GM18858 (cell line): ENCODE data around the gene SLC43A3.
A peak's percentile ranks its signal among the peaks of the same experiment; 100 is the strongest.
"Not testable (repeated sequence)": the region's sequence is repeated elsewhere in the genome, so short reads cannot be mapped to it uniquely, and the experiment has no call there.

Experiments
- ATAC-seq: cut with Tn5 transposase; IDR thresholded peaks from one replicate; pipeline ENCODE4 v1.9.1; 2021; ENCODE audit not compliant: unreplicated experiment

Gene SLC43A3

DNA sequence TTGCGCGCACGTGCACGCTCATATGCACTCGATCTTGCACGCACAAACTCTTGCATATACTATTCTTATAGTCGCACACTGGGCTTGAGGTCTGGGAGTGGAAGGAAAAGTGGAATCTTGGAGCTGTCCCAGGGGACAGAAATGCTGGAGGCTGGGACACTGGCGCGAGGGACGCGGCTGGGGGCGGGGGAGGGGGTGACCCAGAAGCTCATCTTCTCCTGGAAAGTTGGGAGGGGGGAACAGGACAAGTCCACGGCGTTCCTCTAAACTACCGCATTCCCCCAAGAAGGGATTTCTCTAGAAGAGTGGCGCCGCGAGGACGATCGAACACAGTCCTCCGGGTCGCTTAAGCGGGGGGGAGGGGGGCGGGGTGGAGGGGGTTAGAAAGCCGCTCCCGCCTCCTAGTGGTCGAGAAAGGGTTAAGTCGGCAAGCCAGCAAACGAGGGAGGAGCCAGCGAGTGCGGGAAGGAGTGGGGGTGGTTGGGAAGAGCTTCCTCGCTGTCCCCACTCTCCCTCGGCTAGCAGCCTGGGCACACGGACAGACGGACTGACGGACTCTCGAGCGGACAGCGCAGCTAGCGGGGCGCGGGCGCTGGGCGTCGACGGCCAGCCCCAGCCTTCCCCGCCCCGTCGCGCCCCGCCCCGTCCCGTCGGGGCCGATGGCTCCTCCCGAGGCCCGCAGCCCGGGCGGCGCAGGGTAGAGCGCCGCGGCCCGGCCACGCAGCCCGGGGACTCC, 33.3 kb upstream of the SLC43A3 start, which contains the start of gene RTN4RL2:
Gene RTN4RL2, plus strand, starts transcription at position 507 of the 736 bp plus-strand sequence. CDS start 338 bp downstream, outside the sequence.
- ATAC-seq, result no peak

DNA sequence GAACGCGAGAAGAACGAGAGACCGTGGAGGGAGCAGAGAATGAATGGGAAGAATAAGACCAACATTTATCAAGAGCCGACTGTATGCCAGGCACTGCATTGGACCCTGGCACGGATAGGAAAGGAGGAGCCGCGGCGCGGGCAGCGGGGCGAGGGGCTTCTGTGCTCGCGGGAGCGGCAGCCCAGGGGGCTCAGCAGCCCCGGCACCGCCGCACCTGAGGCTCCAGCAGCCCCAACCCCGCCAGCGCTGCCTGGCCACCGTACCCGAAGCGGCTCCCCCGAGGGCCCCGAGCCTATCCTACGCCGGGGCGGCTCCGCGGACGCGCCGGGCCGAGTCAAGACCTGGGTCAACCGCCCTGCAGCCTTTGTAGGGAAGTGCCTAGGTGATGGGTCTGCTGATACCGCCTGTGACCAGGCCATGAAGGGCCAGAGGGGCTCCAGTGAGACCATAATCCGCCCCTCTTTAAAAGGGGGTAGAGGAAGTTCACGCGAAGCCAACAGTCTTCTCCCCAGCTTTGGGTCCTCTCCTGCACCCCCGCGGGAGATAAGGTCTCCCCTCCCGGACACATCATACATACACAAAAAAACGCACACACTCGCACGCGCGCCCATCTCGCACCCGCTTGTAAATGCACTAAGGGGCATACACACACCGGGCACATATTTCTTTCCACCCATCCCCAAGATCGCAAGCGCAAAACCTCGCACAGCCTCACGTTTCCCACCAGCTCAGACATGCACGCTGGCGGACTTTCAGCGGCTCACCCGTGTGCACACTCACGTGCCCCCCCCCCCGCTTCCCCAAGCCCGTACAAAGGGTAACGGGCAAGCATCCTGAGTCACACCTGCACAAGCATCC, 32.5 kb upstream of the SLC43A3 start:
- ATAC-seq, result no peak

DNA sequence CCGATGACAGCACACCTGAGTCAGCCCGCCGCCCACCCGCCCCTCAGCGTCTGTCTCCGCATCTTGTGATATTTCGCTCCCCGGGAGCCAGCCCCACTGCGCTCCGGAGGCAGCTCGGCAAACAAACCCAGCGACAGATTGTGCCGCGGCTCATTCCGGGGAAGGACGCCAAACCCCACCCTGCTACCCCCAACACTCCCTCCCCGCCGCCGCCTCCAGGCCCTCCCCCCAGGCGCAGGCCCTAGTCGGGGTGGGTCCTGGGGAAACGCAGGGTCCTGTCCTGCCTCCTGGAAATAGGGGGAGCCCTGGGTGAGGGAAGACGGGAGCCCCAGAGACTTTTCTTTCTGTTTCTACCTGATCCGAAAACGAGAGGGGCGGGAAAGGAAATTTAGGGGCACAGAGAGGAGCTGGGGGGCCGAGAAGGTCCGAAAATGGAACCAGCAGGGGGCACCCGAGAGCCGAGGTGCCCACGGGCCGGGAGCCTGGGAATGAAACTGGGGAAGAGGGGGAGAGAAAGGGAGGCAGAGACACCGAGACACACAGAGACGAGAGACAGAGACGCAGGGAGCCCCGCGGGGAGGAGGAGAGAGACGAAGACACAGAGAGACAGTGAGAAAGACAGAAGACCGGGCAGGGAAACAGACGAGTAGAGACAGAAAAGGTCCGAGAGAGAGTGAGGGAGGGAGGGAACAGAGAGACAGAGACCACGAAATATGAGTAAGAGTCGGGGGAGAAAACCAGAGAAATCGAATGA, 31.7 kb upstream of the SLC43A3 start:
- no peak for ATAC-seq

DNA sequence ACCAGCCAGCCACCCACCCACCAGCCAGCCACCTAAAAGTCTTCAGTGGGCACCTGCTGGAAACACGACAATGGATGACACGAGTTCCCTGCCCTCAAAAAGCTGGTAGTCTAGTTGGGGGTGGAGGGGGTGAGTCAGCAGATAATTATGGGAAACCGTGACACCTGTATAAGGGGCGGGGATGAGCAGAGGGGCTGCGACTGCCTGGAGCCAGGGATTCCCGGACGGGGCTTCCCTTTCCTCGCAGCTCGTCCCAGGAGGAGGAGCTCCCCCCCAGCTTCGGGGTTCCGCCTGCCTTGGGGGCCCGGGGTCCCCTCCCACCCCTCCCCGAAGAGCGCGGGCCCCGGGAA, 31.1 kb upstream of the SLC43A3 start:
- no peak for ATAC-seq

DNA sequence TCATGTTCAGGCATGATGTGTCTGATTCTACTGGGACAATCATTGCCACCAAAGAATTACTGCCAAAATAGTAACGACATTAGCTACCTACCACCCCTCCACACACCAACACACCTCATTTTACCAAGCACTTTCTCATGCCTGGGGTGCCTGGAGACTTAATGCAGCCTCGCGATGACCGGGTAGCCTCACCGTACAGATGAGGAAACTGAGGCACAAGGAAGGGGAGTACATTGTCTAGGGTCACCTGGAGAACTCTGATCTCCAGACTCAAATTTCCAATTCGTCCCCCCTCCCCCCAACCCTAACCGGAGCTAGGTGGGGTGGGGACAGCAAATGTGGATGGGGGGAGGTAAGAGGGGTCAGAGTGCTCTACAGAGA, 30.7 kb upstream of the SLC43A3 start:
- ATAC-seq, result peak; percentile 18

DNA sequence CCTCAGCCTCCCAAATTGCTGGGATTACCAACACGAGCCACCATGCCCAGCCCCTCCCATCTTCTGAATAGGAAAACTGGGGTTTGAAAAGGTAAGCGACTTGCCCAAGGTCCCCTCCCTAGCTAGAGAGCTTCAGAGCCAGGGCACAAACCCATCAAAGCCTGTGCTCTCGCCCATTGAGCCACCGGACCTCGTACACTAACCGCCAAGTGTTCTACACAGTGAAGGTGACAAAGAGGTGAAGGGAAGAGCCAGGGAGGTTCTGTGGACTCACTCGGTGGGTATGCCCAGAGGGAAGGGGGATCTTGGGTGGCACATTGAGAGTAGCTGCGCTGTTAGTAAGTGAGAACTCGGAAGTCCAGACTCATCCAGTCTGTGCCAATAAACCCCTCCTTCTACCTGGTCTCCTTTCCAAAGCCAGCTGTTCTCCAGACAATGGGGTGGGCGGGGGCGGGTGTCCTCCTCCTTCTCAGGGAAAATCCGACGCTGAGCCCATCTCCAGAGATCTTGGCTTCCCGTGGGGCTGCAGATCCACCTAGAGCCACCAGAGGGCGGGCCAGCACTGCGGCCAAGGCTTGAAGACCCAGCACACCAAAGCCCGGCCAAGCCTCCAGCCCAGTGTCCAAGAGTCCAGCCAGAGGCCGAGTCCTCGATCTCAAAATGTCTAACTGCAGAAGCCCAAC, 30.2 kb upstream of the SLC43A3 start:
- ATAC-seq, result peak; percentile 55

DNA sequence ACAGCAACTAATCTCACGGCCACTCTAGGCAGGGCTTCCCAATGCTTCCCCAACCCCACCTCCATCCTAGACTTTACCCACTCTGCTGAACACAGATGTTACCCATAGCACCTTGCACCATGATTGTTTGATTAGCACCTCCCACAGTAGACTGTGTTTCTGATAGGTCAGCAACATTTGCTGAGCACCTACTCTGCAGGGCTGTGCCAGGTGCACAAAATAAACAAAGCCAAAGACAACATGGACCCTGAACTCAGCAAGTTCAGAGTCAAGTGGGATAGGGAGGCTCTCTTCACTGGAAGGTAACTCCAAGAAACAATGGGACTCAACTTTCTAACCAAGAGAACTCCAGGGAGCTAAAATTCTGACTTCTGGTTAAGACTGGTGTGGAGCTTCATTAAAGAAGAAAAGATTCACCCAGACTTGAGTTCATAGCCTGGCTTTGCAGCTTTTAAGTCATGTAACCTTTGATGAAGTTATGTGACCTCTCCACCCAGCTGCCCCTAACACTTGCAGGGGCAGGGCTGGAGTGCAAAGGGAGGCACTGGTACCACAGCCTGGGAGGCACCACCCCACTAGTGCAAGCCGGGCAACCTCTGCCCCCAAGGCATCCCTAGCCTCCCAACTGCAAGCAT, 26.7 kb upstream of the SLC43A3 start:
- ATAC-seq, result no peak

DNA sequence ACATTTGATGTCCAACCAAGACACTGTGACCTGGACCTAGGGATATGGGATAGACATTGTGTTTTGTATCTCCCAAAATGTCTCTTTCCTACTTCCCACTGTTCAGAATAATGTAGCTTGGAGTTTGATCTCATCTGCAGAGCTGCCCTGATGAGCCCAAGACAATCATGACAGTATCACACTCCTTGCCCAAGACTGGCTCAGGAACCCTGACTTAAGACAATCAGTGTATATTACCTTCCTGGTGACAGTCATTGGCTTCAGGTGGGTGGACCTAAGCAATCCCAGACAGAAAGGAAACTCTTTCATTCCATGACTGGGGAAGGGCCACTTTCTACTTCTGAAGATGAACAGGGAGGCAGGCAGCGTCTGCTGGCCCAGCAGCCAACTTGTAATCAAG, 19.1 kb upstream of the SLC43A3 start:
- no peak for ATAC-seq

DNA sequence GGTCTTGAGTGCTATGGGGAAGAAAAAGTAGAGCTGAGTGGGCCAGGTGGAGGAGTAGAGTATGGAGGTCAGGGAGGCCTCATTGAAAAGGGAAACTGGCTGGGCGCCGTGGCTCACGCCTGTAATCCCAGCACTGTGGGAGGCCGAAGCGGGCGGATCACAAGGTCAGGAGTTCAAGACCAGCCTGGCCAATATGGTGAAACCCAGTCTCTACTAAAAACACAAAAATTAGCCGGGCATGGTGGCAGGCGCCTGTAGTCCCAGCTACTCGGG, 18.1 kb upstream of the SLC43A3 start:
- not testable (repeated sequence) for ATAC-seq

DNA sequence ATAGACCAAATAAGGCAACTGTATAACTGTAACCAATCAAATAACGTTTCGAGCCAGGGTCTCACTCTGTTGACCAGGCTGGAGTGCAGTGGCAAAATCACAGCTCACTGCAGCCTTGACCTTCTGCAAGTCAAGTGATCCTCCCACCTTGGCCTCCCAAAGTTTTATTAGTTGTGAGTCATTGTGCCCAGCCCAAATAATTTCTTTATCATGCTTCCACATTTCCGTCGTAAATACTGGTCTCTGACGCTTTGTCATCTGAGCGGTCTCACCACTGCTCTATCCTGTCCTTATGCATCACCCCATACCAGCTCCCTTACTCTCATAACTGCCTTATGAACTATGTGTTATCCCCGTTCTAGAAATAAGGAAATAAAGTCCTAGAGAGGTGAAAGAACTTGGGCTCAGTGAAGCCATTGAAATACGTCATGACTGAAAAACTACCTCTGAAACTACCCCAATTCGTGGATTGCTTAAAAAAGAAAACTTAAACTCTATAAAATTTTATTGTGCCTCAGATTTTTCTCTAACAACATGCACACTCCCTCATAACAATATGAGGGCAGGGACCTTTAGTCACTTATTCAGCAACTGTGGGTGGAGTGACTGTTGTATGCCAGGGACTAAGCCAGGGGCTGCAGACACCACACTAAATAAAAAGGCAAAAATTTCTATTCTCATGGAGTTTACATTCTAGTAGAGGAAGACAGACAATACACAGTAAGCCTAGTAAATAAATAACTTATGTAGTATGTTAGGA, 17.6 kb upstream of the SLC43A3 start:
- ATAC-seq, result no peak

DNA sequence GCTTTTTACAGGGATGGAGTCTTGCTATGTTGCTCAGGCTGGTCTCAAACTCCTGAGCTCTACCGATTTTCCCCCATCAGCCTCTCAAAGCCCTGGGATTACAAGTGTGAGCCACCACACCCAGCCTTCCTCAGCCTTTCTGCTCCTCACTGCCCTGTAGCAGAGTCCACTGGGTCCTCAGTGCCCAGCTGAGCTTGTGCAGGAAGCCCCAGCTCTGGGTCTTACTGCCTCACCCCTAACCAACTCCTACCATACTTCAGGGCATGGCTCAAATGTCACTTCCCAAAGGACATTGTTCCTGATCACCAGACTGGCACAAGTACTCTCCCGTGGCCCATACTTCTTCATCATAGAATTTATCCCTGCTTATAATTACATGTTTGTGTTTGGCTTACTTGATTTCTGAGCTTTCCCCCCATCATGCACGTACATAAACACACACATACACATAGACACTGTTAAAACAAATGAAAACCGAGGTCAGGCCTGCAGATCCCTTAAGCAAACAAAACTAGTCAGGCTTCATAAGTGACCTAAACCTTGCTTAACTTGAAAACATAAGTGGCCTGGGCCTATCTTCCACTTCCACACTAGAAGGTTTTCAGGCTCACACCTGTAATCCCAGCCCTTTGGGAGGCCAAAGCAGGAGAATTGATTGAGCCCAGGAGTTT, 14.0 kb upstream of the SLC43A3 start:
- no peak for ATAC-seq

DNA sequence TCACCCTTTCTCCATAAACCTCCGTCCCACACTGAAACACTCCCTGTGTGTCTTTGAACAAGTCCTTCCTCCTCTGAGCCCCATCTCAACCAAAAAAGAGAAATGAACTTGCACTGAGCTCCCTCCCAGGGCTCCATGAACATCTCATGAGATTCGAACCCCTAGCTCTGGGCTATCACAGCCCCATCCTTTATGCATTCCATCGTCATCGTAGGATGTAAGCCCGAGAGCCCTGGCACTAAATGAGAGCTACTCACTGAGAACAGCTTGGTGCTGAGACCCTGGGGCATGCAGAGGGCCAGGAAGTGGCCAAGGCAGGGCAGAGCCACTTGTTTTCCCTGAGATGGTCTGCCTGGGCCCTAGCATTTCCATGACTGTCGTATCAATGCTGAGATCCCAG, 12.9 kb upstream of the SLC43A3 start:
- ATAC-seq, result no peak

DNA sequence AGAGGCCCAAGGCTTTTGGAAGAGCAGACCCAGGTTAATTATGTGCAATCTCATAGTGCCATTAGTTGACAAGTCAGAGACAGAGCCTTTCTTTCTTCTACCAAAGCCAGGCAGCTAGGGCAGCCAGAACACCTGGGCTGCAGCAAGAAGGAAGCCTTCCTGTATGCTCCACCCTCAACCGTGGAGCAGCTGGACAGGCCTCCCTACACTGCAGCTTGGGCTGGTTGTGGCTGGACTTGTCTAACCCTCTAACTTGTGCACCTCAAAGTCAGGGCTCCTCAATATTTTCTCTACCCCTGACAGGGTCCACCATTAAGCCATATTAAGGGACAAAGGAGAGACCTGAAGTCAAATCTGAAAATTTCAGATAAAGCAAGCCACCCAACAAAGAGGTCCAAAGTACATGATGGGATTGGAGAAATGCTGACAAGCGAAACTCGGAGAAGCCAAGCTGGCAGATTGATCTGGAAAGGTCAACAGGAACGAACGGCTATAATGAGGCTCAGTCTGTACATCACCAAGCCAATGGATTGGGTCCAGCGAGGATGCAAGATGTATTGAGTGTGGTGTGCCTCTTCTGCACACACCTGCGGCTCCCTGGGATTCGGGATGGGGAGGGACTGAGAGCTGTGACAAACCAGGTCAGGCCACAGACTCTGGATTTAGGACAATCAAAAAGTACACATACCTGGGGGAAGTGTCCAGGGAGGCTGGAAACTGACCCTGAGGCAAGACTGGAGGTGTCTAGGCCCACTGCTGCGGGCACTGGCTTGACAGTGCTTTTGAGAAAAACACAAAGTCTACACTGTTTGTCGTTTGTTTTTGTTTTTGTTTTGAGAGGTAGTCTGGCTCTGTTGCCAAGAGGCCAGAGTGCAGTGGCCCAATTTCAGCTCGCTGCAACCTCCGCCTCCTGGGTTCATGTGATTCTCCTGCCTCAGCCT, 11.7 kb upstream of the SLC43A3 start:
- no peak for ATAC-seq

DNA sequence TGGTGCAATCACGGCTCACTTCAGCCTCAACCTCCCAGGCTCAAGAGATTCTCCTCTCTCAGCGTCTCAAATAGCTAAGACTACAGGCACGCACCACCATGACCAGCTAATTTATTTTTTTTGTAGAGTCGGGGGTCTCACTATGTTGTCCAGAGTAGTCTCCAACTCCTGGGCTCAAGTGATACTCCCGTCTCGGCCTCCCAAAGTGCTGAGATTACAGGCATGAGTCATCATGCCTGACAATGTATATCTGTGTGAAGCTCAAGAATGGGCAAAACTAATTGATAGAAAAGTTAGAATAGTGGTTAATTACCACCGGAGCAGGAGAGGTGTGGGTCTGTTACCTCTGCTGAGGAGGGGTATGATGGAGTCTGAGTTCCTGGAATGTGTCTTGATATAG, 9.1 kb upstream of the SLC43A3 start:
- ATAC-seq, result no peak

DNA sequence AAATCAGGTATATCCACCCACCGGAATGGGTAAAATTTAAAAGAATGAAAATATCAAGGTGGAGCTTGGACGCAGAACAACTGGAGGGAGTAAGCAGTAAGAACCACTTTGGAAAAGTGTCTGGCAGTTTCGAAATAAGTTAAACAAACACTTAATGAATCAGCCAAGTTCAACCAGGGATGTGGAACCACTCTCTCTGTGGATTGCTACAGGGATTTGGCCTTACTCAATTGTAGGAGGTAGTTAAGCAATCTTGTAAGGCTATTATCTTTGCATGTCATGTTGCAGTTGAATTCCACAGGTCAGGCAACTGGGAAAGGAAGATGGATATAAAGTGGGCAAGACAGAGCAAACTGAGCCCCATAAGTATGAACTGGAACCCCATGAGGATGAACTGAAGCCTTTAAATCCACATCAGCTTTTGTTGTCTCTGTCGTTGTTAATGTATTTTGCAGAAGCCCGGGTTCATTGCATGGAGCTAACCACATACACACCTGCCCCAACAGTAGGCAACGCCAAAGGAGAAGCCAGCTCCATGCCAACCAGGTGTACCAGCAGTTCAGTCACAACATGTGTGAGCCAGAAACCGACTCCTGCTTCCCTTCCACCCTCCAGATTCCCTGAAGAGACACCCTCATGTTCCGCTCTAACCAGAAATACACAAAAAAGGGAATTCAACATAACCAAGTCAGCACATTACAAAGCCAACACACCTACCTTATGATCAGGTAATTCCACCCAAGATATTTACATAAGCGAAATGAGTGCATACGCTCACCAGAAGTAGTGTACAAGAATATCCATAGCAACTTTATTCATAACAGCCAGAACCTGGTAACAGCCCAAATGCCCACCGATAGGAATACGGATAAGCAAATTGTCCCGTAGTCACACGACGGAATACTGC, 8.0 kb upstream of the SLC43A3 start:
- ATAC-seq, result no peak

DNA sequence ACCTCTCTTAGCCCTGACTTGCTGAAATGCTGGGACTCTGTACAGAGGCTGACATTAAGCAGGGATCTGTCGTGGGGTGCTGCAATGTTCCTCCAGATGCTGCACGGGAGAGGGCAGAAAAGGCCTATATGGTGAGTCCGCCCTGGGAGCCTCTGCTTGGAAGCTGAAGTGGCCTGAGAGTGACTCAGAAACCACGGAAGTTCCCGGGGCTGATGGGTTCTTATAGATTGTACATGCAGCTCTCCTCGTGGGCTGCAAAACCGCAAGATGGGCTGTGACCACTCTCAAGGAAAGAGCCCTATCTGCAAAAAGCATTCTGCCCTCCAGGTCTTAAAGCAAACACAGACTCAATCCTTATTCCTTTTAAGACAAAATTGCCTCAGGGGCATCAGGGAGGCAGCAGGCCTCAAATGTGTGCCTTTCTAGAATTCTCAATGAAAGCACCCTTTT, 5.8 kb upstream of the SLC43A3 start:
- no peak for ATAC-seq

DNA sequence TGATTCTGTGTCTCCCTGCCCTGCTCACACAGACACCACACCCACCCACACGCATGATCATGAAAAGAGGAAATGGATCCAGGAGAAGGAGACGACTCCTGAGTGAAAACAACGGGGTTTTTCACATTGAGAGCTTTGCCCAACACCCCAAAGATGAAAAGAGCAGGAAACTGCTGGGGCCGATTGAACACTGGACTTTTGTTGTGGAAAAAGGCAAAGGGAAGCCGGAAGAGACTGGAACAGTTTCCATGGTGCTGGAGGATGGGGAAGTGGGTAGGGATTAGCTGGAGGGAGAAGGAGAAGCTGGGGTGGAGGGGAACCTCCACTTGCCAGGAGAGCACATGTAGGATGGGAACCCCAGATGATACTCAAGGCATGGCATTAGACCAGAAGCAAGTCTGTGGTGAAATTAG, 5.2 kb upstream of the SLC43A3 start:
- ATAC-seq, result no peak
